Amygdala (tissue), 56 donors: Measurements from ENCODE around the gene FOXI3.

Source experiments
- DNase-seq, 56 donors: peaks; one replicate each; lab custom pipeline; 2025; lab: John Stamatoyannopoulos, UW

Gene FOXI3

DNA sequence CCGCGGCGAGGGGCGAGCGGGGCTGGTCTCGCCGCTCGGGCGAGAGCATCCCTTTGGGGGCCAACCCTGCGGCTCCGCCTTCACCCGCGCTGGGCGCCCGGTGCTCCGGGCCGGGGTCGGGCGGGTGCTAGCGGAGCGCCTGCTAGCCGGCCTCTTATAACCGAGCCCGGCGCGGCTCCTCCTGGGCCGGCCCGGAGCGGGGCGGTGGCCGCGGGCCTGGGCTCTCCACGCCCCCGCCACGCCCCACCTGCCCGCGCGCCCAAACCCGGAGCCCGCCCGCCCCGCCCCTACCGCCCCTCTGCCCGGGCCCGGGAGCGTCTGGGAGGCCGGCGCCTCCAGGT is at the start of gene FOXI3:
TSS of gene FOXI3 (minus strand) at position 129 of the 341 bp plus-strand sequence. CDS start 158 bp downstream, outside the sequence.
- DNase-seq, result no peak

DNA sequence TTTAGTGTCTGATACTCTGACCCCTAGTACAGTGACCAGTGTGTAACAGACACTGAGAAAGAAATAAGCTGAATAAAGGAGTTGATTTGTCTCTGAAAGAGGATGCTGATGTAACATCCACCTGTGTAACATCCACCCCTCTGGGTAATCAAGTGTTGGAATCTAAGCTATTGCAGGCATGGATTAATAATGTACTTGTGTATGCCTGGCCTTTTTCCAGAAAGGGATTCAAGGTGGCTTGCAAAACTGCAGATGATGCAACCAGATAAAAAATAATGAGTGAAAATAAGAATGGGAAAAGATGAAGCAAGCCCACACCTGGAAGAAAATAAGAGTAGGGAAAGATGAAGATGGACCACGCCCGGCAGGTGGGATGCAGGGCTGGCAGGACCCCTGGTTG is 48.2 kb upstream of the FOXI3 start:
- no peak for DNase-seq

DNA sequence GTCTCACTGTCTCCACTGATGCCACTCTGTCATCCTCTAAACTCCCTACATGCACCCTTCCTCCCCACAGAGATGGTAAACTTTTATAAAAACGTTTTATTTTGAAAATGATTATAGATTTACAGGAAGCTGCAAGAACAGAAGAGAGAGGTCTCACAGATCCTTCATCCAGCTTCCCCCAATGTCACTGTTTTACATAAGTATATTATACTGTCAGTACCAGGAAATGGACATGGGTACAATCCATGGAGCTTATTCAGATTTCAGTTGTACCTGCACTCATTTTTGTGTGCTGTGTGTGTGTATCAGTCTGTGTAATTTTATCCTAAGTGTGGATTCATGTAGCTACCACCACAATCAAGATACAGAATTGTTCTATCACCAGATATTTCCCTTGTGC is 46.7 kb upstream of the FOXI3 start:
- DNase-seq, result no peak

DNA sequence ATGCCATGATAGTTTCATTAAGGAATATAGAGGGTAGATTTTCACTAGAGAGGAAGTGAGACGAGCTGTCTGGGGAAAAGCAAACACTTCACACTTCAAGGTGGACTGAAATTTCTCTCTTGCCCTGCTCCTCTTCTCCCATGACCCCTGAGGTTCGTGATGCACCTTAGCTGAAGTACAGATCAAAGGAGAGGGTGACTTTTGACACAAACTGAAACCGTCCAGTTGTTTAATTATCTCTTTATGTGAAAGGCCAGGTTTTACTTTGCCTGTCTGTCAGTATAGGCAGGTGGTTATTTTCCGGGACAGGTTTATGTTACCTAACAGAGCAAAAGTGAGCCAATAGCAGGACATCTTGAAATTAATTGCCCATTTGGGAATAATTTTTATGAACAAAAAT is 41.0 kb upstream of the FOXI3 start:
- DNase-seq, result no peak

DNA sequence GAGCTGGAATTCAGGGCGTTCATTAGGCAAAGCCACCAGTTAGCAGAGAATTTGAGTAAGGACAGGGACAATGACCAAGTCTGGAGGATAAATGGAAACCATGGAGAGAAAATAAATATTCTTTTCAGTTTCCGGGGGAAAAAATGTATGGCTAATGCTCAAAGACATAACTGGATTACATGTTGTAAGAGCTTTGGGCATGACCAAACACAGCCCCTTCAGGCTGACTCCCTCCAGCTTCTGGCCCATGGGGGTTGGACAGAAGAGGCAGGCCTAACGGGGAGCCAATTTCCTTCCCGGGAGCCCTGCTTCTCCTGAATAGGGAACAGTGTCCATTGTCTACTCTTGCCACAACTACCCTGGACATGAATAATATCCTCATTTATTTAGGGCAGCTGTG is 39.5 kb upstream of the FOXI3 start:
- DNase-seq, result no peak

DNA sequence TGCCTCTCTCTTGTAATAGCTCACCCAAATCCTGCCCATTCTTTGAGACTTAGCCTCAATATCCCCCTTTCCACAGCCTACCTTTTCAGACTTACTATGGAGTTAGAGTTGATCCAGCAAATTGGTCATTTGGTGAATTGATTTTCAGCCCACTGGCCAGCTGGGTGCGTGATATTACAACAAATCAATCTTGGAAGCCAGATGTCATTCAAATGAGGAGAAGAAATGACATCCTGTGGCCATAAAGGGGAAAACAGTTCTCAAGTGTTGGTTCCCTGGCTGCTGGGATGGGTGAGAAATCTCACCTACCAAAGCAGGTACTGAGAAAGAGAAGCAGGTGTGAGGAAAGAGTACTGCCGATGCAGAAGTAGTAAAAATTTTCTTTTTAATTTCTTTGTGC is 36.7 kb upstream of the FOXI3 start:
- DNase-seq, result no peak

DNA sequence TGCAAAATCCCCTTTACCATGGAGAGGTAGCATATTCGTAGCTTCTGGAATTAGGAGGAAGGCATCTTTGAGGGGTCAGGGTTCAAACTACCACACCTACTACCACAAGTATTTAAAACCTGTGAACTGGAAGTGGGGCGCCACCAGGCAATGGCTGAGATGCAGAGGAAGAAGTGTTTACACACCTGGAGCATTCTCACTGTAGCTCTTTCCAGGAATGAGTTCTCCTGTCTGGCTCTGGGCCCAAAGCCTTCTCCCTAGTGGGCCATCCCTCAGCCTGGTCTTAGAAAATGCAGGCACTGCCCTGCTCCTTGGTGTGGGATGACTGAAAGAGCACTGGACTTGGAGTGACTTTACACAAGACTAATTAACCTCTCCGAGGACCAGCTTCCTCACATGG is 30.7 kb upstream of the FOXI3 start:
- DNase-seq, result no peak

DNA sequence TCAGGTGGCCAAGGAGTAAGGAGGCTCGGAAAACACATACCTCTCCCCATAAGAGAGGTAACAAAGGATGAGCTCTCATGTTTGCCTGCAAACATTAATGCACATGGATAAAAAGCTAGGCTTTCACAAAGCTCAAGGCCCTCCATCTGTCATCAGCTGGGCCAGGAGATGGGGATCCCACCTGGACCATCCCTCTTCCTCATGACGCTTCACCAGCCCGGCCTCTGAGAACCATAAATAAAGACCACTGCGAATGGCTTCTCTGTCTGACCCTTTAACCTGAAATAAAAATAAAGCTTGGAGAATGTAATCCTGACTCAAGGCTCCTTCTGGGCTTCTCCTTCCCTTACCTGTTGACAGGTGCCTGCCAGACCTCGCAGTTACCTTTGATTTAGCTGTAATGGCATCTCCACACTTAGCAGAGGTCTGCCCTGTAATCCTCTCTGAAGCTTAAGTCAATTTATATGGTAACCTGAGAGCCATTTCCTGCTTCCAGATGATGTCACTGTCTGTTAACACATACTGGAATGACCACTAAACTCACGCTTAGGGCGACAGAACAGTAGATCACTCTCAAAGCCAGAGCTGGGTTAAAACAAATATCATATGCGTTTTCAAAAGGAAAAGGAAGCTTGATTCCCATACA is 29.3 kb upstream of the FOXI3 start:
- DNase-seq, result no peak

DNA sequence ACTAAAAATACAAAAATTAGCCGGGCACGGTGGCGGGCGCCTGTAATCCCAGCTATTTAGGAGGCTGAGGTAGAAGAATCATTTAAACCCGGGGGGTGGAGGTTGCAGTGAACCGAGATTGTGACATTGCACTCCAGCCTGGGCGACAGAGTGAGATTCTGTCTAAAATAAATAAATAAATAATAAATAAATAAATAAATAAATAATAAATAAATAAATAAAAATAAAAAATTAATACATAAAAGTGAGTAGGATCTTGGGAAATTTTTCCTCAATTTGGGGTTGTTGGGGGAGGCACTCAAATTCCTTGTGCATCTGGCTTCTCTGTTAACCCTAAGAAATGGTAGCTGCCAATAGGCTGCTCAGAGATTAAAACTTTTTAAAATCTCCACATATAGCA is 20.3 kb upstream of the FOXI3 start:
- DNase-seq, result no peak

DNA sequence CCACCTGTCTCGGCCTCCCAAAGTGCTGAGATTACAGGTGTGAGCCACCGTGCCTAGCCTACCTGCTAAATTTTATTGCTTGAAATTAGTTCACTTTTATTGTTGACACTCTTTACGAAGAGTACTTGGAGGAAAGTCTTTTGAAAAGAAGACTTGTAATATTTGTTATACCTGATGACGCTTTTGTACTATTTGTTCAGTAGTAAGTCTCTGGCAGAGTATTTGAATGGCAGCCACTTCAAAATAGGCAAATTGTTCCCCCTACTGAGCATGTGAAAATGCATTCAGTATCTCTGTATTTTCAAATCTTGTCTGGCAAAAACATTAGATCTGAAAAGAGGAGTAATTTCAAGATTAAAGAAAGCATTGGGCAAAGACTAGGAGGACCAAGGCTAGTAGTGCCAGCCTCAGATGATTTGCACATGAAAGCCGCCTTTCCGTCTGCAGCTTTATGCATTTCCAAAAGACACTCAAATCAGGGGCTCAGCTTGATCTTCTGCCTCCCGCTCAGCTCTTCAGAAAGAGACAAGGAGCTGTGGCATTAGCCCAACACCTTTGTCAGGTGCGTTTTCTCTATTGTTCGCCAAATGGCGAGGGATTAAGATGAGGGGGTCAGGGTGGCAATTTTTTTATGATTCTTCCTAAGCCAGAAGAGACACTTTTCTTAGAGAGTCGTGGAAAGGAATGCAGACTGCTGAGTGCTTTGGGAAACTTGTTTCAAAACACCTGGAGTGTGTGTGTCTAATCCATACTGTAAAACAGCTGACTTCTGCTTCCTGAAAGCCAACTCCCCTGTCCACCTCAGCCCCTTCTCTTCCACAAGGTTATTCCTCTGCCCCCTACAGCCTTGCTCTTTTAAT is 18.8 kb upstream of the FOXI3 start:
- DNase-seq, result no peak

DNA sequence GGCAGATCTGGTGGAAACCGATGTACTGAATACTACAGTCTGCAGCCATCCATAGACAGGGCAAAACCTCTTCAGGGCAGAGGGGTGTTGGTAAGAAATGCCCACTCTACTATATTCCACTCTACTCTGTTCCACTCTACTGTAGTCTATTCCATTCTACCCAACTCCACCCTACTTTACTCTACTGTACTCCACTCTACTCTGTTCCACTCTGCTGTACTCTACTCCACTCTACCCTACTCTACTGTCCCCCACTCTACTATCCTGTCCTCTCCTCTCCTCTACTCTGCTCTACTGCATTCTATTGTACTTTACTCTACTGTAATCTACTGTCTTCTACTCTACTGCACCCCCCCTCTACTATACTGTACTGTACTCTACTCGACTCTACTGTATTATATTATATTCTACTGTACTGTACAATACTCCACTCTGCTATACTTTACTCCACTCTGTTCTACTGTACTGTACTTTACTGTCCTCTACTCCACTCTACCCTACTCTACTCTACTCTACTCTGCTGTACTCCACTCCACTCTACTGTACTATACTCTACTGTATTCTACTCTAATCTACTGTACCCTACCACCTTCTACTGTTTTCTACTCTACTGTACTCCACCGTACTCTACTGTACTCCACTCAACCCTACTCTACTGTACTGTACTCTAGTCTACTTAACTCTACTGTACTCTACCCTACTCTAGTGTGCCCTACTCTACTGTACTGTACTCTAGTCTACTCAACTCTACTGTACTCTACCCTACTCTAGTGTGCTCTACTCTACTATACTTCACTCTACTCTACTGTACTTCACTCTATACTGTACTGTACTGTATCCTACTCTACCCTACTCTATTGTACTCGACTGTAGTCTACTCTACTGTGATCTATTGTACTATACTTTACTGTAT is 17.0 kb upstream of the FOXI3 start:
- DNase-seq, result no peak

DNA sequence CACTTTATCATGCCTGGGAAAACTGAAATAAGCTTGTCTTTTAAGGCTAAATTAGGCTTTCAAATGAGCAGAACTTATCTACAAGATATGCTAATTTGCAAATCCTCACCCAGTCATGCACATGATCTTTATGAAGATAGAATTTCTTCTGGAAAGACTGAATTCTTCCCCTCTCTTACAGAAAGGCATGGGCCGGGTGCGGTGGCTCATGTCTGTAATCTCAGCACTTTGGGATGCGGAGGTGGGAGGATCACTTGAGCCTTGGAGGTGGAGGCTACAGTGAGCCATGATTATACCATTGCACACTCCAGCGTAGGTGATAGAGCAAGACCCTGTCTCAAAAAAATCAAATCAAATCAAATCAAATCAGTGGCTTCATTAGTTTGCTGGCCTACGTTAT is 11.7 kb upstream of the FOXI3 start:
- DNase-seq, result no peak

DNA sequence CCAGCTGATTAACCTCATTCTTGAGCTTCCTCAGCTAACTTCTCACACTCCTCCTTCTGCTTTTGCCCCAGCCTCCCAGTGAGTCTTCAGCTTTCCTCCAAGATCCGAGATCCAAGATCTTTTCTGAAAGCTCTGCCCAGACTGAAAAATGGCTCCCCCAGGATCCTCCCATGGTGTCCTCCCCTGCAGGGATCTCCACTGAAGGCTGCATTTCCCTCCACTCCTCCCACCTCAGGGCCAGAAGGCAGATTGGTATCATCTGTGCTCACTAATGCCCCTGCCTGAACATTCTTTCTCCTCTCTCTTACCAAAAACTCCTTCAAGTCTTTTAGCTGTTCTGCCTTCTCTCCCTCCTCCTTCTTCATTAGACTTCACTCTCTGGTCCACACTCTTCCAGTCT is 6.1 kb upstream of the FOXI3 start:
- no peak for DNase-seq

DNA sequence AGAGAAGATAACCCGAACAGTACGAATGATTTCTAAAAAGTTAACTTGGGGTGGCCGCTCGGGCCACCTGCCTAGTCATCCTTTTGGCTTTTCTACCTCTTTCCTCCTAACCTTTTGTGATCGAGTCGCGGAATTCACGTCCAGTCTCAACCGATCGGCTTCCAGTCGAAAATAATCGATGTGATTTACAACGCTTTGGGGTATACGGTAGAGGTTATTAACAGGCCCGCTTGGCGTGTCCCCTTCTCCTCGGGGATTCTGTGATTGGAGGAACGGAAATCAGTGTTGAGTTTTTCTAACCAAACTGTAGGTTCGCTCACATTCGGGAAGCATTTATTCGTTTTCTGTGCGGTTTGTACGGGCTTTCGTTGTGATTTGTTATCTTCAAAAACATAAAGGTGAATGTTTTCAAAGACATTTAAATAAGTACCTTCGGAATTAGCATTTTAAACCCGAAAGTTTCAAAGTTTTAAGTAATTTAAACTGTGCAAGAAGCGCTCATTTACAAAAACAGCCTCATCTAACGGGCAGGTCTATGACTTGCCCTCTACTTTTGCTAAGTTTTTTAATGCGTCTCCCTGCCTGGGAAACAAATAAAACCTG is 588 bp upstream of the FOXI3 start:
- DNase-seq, result no peak

DNA sequence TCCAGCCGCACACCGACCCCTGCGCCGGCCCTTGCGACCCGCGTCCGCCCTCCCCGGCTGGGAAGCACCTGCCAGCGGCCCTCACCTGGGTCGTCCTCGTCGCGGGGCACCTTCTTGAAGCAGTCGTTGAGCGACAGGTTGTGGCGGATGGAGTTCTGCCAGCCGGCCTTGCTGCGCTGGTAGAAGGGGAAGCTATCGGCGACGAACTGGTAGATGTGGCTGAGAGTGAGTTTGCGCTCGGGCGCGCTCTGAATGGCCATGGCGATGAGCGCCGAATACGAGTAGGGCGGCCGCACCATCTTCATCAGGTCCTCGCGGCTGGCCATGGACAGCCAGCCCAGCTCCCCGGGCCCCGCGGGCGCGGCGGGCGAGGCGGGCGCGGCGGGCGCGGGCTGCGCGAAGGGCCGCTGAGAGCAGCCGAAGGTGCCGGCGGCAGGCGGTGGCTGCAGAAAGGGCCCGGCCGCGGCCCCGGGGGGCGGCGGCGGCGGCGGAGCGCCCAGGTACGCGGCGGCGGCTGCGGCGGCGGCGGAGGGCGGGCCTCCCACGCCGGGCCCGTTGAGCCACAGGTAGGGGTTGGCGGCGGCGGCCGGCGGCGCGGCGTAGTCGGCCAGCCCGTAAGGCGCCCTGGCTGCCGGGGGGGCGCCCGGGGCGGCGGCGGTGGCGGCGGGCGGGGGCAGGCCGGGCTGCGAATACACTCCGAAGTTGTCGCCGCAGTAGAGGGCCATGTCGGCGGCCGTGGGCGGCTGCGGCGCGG is 505 bp downstream of the FOXI3 start:
- no peak for DNase-seq

DNA sequence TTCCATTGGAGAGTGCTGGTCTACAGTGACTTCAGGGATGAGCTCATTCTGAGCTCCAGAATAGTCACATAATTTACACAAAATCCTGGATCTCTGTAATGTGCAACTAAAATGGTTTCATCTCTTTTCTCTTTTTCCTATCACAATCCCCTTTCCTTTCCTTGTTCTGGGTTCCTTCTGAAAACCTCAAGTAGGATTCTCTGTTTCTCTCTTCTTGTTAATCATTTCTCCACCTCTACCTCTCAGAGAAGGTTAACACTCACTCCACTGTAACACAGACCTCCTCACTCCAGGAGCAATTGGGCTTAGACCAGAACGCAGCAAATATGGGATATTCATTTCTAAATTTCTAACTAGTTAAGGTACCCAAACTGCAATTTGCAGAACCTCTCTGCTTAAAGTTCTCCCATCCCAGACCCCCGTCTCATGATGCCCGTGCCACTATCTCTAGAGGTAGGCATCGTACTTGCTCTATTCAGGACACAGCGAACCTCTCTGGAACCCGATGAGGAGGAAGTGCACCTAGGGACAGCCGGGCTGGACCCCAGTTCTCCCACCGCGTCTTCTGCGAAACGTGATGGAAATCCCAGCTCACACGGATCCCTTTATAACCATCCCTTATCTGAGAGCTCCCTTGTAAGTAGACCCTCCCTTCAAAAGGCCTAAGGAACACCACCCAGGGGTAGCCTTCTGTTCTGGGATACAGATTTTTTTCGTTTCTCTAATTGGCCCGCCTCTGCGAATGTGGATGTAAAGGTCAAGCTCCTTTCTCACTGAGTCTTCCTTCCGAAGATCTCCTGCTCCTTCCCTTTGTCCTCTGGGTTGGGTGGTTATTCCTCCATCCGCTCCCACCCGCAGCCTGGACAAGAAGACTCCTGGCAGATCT is 1.3 kb downstream of the FOXI3 start:
- DNase-seq, result no peak

DNA sequence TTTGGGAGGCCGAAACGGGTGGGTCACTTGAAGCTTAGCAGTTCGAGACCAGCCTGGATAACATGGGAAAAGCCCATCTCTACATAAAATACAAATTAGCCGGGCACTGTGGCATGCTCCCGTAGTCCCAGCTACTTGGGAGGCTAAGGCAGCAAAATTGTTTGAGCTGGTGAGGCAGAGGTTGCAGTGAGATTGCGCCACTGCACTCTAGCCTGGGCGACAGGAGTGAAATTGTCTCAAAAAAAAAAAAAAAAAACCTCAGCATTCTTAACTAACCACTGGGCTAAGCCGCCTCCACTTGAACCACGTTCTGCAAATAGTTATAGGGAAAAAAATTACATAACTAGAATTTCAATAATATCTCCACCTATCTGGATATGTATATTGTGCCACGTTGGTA is 2.3 kb downstream of the FOXI3 start:
- no peak for DNase-seq

DNA sequence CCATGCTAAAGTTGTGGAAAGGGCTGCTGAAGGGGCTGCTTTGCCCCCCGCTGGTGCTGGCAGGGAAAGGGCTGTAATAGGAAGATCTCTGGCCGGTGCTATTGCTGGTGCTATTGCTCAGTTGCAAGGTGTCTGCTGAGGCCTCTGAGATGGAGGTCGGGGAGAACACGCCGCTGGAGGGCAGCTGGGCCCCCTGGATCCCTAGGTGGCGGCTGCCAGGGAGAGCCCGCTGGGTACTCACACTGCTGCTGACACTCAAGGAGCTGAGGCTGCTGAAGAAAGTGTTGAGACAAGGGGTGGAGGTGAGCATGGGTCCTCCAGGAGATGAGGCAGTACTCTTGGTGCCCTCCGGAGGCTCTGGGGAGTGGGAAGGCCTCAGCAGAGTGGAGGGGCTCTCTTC is 4.2 kb downstream of the FOXI3 start:
- no peak for DNase-seq

DNA sequence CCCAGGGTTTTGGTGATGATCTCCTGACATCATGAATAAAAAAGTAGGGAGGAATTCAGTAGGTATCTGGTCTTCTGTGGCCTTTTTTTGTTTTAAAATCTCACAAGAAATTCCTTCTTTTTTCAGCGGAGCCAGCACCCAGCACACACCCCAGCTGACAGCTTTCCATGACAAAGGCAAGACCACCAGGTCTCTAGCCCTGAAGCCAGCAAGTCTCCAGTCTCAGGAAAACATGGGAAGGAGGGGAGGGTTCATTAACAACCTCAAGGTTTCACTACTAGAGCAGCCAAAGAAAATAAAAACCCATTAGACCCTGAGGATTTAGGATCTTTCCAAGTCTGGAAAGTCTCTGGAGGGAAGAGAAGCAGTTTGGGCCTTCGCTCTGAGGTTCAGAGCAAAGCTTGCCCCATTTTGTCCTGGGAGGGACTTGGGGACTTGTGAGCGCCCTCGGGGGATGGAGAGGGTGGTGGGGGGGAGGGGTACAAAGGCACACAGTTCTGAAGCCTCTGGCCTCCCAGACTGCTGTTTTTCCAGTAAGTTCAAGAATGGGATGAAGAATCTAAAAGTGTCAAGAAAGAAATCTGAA is 9.0 kb downstream of the FOXI3 start:
- no peak for DNase-seq
